Activated CD4-positive, alpha-beta T cell treated with anti-CD3 and anti-CD28 coated beads, Interleukin-2, amount 50 U/mL, for 1 hour (primary cell): Measurements from ENCODE around the gene COL5A1.

Experiments used
- DNase-seq: peaks from one replicate; pipeline ENCODE4 v3.0.0-alpha.2; 2020

COL5A1 gene

DNA sequence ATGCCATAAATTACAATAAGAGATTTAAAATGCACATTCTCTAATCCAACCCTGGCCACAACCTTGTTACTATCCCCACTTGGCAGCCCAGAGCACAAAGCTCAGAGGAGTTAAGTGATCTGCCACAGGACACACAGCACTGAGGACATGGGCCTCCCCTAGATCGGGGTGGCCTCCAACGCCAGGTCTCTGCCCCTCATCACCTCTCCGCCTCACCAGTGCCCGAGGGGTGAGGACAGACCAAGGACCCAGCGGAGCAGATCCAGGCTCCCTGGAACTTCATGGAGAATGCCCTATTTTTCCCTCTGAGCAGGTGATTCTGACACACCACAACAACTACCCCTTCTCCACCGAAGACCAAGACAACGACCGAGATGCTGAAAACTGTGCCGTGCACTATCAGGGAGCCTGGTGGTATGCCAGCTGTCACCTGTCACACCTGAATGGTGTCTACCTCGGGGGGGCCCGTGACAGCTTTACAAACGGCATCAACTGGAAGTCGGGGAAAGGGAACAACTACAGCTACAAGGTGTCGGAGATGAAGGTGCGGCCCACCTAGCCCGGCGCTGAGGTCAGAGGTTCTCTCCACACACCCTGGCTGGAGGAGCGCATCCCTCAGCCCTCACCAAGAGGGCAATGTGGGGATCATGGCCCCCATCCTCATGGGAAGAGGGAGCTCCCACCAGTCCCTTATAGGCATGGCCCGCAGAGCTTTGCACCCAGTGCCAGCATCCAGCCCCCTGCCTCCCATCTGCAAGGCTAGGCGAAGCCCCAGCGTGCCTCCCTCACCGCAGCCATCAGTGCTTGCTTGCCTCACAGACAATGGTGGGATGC is 226.5 kb downstream of the COL5A1 start:
- DNase-seq, result no peak

DNA sequence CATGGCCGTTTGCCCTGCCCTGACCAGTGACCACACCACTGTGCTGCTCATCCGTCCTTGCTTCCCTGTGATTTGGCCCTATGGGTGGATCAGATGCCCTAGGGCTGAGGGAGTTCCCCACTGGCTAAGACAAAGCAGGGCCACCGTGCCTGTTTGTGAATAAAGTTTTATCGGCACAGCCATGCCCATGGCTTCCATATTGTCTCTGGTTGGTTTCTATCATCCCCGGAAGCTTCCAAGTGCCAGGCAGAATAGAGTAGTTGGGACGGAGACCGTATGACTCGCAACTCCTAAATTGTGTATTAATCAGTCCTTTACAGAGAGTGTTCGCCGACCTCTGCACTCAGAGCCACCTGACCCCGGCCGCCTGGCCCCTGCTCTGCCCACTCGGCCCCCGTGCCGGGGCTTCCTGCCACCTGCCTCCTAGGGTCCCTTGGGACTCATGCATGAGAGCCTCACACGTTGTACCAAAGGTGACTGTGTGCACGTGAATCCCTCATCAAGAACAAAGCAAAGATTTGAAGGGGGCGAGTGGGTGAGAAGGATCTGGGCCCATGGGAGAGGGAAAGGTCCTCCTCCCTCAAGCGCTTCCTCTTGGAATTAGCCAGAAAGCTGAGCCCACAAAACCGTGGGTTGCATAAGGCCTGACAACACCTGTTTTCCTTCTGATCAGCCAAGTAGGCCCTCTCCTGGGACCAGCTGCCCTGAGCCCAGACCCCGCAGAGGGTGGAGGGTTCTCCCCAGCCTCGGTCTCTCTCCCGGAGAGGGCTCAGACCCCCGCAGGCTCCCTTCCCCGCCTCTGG is 227.3 kb downstream of the COL5A1 start:
- DNase-seq, result no peak

DNA sequence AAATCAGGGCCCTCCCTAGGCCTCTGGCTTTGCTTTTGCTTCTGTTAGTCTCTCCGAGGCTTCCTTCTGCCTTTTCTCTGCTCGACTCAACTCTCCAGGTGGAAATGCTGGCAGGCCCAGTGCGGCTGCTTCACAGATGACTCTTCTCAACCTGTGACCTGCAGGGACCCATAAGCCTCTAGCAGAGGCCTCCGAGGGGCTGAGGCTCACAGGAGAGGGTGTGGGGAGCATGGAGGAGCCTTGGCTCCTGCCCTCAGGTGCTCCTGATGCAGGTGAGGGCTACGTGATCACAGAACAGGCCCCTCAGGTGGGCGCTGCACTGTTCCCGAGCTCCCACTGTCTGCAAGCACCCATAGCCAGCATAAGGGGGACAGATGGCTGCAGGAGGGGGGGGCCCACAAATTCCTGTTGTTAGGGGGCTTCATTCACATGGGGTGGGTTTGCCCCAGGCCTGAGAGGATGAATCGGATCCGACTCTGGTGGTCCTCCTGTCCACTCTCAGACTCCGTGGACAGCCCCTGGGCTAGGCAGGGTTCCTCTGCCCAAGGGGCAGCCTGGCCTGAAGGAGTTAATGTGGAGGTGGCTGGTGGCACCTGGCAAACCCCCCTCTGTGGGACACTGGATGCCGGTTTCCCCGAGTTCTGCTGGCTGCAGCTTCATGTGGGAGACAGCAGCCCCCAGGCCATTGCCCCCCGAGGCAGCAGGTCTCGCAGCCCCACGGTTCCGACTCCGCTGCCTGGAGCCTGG is 228.1 kb downstream of the COL5A1 start:
- DNase-seq, result no peak

DNA sequence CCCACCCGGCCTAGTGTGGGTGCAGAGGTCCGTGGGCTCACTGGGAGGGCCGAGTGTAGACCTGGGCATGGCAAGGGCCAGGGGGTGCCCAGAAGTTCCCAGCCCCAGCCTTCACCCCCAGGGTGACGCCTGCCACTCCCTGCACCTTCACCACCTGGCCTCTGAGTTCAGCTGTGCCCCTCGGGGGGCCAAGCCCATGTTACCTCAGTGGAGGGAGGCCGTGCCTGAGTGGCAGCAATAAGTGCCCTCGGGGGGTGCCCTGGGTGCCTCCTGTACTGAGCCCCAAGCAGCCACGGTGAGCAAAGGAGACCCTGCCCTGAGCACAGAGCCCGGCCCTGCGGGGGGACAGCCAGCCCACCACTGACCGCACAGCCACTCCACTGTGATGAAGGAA is 228.7 kb downstream of the COL5A1 start:
- DNase-seq, result no peak

DNA sequence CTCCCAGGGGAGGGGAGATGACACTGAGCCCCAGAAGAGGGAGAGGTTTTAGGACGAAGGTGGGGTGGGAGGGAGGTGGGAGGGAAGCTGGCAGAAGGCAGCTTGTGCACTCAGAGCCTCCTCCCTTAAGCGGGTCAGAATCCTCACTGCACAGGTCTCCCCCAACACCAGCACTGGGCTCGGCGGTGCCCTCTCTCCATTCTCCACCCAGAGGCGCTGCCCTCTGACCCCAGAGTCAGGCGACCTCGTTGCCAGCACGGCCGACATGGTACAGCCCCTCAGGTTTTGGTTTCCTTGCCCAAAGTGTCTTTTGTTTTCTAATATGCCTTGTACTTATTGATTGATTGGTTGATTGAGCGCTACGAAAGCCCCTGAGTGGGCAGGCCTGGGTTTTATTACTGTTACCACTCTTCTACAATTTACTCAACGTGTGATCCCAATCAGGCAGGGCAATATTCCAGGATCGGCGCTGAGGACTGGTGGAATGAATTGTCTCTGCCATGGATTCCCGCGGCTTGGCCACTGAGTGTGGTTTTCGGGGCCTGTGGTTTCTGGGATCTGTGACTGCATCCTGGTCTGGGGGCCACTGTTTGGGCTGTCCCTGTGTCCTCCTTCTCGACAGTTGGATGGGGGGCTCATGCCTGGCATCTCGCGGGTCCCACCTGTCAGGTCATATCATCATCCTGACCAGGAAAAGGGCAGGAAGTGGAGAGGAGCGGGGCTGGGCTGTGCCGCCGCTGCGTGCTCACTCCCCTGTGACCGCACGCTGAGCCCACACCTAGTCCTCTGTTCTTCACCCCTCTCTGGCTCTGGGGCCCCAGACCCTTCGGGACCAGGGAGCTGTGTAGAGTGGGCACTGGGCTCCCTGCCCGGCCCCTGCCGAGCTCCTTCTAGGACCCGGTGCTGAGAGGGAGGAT is 229.4 kb downstream of the COL5A1 start:
- DNase-seq, result no peak

DNA sequence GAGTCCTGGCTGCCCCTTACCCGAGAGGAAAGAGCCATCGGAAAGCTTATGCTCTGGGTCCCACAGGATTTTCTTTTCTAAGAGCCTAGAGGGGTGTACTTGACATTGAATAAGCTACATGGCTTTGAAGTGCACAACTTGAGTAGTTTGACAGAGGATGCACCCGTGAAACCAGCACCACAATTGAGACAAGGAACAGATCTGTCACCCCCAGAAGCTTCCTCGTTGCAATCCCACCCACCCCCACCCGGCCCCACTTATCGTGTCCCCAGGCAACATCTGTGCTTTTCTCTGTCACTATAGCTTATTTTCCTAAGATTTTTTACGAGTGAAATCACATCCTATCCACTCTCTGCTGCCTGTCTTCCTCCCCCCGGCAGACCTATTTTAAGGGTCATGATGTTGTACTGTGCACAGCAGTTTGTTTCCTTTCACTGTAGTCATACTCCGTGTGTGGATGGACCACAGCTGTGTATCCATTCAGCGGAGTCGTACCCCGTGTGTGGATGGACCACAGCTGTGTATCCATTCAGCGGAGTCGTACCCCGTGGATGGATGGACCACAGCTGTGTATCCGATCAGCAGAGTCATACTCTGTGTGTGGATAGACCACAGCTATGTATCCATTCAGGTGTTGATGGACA is 230.2 kb downstream of the COL5A1 start:
- no peak for DNase-seq

DNA sequence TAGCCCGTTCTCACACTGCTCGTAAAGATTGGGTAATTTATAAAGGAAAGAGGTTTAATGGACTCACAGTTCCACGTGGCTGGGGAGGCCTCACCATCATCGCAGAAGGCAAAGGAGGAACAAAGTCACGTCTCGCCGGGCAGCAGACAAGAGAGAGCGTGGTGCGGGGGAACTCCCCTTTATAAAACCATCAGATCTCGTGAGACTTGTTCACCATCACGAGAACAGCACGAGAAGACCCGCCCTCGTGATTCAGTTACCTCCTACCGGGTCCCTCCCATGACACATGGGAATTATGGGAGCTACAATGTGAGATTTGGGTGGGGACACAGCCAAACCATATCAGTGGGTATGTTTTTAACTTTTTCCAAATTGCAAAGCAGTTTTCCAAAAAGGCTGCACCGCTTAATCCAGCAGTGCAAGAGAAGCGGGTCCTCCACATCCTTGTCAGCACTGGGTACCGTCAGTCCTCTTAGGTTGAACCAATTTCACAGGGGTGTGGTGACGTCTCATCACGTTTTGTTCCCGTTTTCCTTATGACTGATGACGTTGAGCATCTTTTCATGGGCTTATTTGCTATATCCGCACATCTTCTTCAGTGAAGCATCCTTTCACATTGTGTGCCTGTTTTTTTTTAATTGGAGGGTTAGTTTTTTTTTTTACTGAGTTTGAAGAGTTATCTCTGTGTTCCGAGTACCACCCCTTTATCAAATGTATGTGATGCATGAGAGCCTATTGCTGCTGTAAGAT is 231.1 kb downstream of the COL5A1 start:
- DNase-seq, result no peak

DNA sequence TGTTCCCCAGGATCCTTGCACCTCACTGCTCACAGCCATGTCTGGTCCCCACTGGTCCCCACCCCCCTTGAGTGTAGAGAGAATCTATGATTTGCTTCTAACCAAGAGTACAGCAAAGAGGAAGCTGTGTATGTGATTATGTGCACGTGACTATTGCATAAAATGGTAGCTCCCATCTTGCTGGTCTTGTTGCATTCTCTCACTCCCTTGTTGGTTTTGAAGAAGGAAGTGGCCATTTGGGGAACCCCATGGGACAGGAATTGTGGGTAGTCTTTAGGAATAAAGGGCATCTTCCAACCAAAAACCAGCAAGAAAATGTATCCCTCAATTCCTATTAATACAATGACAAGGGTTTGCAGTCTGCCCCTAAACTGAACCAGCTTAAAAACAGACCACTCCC is 233.8 kb downstream of the COL5A1 start:
- no peak for DNase-seq

DNA sequence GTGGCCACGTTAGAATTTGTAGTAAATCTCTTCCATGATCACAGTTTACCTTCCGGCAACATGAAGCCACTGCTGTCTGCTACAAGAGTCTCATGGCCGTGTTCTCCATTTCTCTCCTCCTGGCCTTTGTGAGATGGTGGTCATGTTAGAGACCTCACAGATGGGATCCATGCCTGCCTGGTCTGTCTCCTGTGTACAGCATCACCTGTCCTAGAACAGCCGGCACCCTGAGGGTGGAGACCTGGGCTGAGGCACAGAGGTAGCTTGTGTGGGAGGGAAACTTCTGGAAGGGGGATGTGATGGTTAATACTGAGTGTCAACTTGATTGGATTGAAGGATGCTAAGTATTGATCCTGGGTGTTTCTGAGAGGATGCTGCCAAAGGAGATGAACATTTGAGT is 235.9 kb downstream of the COL5A1 start:
- no peak for DNase-seq

DNA sequence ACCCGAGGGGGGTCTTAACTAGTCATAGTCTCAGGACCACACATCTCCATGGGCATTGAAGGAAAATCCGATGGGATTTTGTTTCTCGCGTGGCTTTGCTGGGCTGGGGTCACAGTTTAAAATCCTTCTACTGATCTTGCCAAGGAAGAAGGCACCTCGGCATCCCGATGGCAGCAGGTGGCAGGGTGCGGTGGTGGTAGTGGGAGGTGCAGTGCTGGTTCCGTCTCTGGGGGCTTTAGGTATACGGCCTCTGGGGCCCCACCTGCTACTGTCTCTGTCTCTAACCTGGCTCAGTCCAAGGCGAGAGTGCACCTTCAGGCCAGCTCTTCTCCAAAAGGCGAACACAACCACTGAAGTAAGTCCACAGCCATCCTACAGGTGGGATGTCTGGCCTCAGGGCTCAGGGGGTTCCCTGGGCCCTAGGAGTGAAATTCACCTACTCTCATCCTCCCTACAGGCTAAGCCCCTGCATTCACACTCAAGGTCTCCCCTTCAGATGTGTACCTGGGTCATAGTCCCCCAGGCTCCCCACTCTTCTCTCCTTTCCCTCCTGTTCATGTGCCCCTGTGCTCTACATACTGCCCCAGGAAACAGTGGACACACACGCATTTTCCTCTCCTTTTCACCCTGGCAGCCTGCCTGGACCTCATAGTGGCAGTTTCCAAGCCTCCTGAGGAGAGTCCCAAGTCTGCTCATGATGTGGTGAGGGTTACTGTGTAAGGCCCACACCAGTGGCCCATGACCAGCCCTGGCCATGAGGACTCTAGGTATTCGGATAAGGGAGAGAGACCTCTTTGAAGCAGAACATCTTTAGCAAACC is 238.3 kb downstream of the COL5A1 start:
- no peak for DNase-seq

DNA sequence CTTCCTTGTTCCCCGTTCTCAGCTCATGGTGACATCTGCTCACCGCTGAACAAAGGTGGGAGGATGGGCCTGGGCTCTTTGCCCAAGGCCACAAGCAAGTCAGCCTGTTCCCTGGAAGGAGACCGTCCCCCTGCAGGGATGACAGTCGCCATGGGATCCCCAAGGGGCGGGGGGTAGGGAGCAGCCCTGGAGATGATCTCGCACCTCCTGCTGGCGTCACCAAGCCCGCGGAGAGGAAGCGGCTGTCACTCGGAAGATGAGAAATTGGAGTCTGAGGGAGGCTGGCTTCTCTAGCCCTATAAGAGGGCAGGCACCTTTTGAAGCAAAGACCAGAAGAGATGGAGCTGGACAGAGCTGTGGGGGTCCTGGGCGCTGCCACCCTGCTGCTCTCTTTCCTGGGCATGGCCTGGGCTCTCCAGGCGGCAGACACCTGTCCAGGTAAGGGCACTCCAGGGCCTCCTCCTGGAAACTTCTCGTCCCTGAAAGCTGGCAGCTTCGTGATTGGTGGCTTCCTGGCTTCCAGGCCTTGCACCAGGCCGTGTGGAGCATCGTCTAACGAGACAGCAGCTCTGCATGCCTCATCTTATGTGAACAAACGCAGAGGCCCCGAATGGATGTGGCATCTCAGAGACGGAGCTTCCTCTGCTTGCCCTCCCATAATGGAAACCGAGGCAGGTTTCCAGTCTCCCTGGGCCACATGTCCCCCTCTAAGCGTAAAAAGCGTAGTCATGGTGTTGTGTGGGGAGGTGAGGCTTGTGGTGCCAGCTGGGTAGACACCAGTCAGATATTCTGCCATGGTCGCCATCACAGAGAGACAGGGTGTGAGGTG is 239.1 kb downstream of the COL5A1 start, which contains the start of gene FCN2:
Gene FCN2, plus strand, starts transcription at position 327 of the 829 bp plus-strand sequence. Its CDS starts 12 bp downstream, at position 339.
- DNase-seq, result no peak

DNA sequence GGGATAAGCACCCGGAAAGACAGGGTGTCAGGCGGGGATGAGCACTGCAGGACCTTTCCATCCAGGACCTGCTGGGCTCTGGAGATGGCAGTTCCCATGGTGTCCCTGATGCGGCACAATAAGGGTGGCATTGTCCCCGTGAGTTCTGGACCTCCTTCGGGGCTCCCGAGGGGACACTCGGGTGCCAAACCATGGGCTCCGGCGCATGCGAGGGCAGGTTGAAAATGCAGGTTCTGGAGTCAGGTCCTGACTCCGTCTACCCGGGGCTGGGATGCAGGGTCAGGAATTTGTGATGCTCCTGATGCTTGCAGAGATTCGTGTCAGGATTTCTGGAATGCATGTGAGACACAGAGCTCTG is 239.7 kb downstream of the COL5A1 start:
- DNase-seq, result no peak

DNA sequence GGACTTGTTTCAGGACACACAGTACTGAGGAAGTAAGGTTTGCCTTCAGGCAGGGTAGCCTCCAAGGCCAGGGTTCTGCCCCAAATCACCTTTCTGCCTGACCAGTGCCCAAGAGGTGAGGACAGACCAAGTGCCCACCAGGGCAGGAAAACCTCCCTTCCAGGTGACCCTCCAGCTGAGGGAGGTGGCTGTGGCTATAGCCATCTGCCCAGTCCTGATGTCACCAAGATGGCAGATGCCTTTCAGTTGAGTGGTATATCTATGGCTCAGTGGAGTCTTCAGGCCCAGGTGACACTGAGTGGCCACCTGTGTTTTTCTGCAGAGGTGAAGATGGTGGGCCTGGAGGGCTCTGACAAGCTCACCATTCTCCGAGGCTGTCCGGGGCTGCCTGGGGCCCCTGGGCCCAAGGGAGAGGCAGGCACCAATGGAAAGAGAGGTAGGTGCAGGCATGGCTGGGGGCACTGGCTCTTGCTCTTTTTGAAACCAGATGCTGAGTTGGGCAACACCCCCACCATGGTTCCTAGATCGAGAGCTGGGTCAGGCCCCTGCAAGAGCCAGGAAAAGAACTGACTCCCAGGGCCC is 240.7 kb downstream of the COL5A1 start:
- DNase-seq, result no peak

DNA sequence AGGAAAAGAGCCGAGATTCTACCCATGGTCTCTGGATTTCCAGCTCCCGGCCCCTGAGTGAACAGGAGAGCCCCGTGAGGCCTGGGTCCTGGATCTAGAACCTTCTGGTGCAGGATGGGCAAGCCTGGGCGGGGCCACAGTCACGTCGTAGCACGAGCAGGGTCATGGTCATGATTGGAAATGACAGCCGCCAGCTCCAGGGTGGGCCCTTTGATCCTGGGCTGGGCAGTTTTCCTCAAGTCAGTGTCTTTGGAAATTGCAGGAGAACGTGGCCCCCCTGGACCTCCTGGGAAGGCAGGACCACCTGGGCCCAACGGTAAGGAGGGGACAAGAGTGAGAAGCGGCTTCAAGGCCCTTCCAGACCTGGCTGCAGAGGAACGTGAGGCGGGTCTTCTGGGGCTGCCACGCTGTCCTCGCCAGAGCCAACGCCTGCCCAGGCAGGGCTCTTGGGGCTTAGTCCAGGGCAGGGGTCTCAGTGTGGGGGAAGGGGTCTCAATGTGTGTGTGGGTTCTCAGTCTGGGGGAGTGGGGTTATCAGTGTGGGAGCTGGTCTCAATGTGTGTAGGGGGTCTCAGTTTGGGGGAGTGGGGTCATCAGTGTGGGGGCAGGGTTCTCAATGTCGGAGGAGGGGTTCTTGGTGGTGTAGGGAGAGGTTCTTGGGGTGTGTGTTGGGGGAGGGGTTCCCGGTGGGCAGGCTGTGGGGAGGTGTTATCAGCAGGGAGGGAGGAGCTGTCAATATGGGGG is 241.6 kb downstream of the COL5A1 start:
- no peak for DNase-seq

DNA sequence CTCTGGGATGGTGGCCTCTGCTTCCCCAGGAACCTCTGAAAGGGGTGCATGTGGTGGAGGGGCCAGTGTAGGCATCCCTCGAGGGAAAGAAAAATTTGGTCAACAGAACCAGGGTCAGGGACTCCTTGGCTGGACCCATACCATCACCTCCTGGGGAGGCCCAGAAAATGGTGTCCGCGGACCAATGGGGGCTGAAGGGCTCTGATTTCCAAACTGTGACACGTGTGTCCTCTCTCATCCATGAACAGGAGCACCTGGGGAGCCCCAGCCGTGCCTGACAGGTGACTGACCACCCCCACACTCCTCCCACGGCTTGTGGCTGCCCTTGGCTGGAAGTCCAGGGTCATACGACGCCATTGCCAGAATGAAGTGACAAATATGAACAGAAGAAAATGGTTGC is 242.9 kb downstream of the COL5A1 start:
- DNase-seq, result no peak

DNA sequence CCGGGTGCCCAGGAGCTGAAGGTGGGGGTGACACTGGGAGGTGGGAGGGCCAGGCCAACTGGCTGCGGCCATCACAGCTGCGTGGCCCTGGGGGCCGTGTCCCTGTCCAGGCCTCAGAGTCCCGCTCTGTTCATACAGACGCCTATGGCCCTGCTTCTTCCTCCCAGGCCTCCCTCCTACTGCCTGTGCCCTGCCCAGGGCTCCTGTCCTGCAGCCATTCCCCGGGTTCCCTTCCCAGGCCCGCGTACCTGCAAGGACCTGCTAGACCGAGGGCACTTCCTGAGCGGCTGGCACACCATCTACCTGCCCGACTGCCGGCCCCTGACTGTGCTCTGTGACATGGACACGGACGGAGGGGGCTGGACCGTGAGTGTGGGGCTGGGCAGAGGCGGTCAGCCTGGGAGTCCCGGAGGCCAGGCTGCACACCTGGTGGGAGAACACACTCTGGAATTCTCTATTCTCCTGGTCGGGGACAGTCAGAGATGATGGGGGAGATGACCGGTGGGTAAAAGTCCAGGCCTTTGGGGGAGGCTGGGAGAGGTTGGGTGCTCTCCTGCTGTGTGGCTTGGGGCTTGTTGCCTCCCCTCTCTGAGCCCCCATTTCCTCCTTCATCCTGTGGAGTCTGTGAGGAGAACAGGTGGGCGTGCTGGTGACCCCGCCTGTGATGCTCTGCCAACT is 243.5 kb downstream of the COL5A1 start:
- no peak for DNase-seq

DNA sequence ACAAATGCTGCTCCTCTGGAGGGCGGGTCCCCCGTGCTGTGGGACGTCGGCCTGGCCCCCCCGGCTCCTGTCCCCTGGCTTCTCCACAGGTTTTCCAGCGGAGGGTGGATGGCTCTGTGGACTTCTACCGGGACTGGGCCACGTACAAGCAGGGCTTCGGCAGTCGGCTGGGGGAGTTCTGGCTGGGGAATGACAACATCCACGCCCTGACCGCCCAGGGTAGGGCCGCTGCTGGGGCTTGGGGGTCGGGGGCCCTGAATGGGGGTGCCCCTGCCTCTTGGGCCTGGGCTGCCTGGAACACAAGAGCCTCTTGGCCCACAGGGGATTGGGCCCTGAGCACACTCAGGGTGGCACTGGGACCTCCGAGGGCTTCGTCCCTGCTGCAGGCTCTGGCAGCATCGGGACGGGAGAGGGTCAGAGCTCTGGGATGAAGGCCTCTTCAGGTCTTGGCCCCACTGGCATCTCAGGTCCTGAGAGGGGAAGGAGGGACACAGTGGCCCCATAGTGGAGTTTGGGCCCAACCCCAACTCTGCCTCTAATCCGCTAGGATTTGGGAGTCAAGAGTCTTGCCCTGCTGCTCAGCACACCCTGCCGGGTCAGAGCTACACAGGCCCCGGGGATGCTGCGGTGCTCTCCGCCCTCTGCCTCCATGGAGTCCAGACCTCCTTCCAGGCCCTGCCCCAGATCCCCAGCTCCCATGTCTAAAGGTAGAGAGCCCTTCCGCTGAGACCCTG is 244.2 kb downstream of the COL5A1 start:
- DNase-seq, result no peak
